ENCODE data around the gene KCNQ1. TPM values are rescaled to one million over a fixed set of nuclear protein-coding genes. Genes with fewer than 3 reads are reported as not detected.

Gene KCNQ1
- polyA plus RNA-seq, 1 donor from 2014 or later = not detected

- H3K9me3 ChIP-seq (ENCODE audit: low read length) = peaks cover 9% of the 10 kb centered on the region
- no peaks in the 10 kb centered on the region for H3K79me2 ChIP-seq (replicated peaks; ENCODE audit: insufficient read depth, low read length)
- no peak overlapping the region for H3K4me3 ChIP-seq (ENCODE audit: low read length)
- H3K27me3 ChIP-seq (ENCODE audit: insufficient read depth, low read depth, low read length) = no peaks in the 10 kb centered on the region
- no peaks in the 10 kb centered on the region for H4K20me1 ChIP-seq (ENCODE audit: insufficient read depth)
- H3K27ac ChIP-seq (ENCODE audit: low read length) = no peak overlapping the region
- no peak for TF ChIP-seq EP300 (conservative IDR thresholded peaks at IDR 0.05; ENCODE audit: poor library complexity, severe bottlenecking)
- TF ChIP-seq RAD21 (conservative IDR thresholded peaks at IDR 0.05) = no peak
- TF ChIP-seq MXI1 (conservative IDR thresholded peaks at IDR 0.05; ENCODE audit: poor library complexity, severe bottlenecking) = no peak
- TF ChIP-seq POLR2AphosphoS5 (IDR thresholded peaks at IDR 0.05) = no peak
- TF ChIP-seq TAF1 (IDR thresholded peaks at IDR 0.05; ENCODE audit: low read depth) = no peak
- TF ChIP-seq EZH2 (IDR thresholded peaks at IDR 0.05; ENCODE audit: borderline replicate concordance, insufficient read depth, low read length, poor library complexity, severe bottlenecking) = no peak
- no peak for TF ChIP-seq REST (IDR thresholded peaks at IDR 0.05; ENCODE audit: borderline replicate concordance)
- TF ChIP-seq CTCF (IDR thresholded peaks at IDR 0.05; ENCODE audit: poor library complexity, severe bottlenecking) = no peak
- TF ChIP-seq SMC3 (conservative IDR thresholded peaks at IDR 0.05; ENCODE audit: poor library complexity) = no peak
- no peak overlapping the region for H3K9ac ChIP-seq (ENCODE audit: low read length)
- H3K4me2 ChIP-seq (ENCODE audit: low read length) = no peak overlapping the region
- no peaks in the 10 kb centered on the region for H3K9me2 ChIP-seq (ENCODE audit: insufficient read depth, low read length)
- H3K36me3 ChIP-seq (ENCODE audit: insufficient read depth, low read length) = no peaks in the 10 kb centered on the region
- H2AFZ ChIP-seq (ENCODE audit: low read depth, low read length) = no peak overlapping the region
- no peaks in the 10 kb centered on the region for H3F3A ChIP-seq (ENCODE audit: insufficient read depth, low read length, poor library complexity, severe bottlenecking)
Measured at GRCh38 chr11:2655016-2655719, 210.4 kb downstream of the KCNQ1 start.

GRCh38 chr11:2655834-2656622, 211.2 kb downstream of the KCNQ1 start:
- no peaks in the 10 kb centered on the region for H3K36me3 ChIP-seq (ENCODE audit: insufficient read depth, low read length)
- H3K27ac ChIP-seq (ENCODE audit: low read length) = no peak overlapping the region
- no peaks in the 10 kb centered on the region for H3K9me2 ChIP-seq (ENCODE audit: insufficient read depth, low read length)
- H3K9me3 ChIP-seq (ENCODE audit: low read length) = peaks cover 8% of the 10 kb centered on the region
- no peaks in the 10 kb centered on the region for H4K20me1 ChIP-seq (ENCODE audit: insufficient read depth)
- no peaks in the 10 kb centered on the region for H3F3A ChIP-seq (ENCODE audit: insufficient read depth, low read length, poor library complexity, severe bottlenecking)
- no peak overlapping the region for H2AFZ ChIP-seq (ENCODE audit: low read depth, low read length)
- no peaks in the 10 kb centered on the region for H3K27me3 ChIP-seq (ENCODE audit: insufficient read depth, low read depth, low read length)
- TF ChIP-seq SMC3 (conservative IDR thresholded peaks at IDR 0.05; ENCODE audit: poor library complexity) (no peak), CTCF (IDR thresholded peaks at IDR 0.05; ENCODE audit: poor library complexity, severe bottlenecking) (no peak)
- H3K4me3 ChIP-seq (ENCODE audit: low read length) = no peak overlapping the region
- H3K9ac ChIP-seq (ENCODE audit: low read length) = no peak overlapping the region
- no peak overlapping the region for H3K4me2 ChIP-seq (ENCODE audit: low read length)
- no peaks in the 10 kb centered on the region for H3K79me2 ChIP-seq (replicated peaks; ENCODE audit: insufficient read depth, low read length)

All from neural cell (in vitro differentiated cells).